GM13976 (cell line): ENCODE data around the gene RELL1.

ENCODE experiments used
- DNase-seq: peaks from one replicate; pipeline ENCODE4 v3.0.0; 2012; ENCODE audit warnings: low spot score
- CTCF ChIP-seq: IDR thresholded peaks from 2 replicates; pipeline ENCODE4 v1.5.1; 2012; ENCODE audit warnings: borderline replicate concordance, mild to moderate bottlenecking; ENCODE audit not compliant: insufficient read depth; ENCODE audit errors: extremely low read depth, missing control alignments, control extremely low read depth
- in situ Hi-C: fragments of 300-500 bp; cut with MboI; formaldehyde crosslinking; loops from one replicate; pipeline ENCODE4 v1.12.0; 2022; ENCODE audit warnings: low sequenced_read_pairs, mixed read lengths, inconsistent platforms; ENCODE audit not compliant: unreplicated experiment

Gene RELL1

DNA sequence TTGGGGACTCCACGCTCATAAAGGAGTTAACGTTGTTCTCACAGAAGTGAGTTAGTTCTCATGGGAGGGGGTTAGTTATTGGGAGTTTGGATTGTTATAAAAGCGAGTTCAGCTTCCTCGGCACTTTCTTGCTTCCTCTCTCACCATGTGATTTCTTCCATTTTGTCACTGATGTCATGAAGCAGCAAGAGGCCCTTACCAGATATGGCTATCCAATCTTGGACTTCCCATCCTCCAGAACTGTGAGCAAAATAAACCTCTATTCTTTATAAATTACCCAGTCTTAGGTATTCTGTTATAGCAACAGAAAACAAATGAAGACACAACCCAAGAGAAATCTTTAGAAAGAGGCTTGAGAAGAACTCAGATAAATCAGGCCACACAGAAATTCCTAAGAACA lies 29.5 kb downstream of the RELL1 start:
- in situ Hi-C loops, result no loop called here
- no peak for DNase-seq
- TF ChIP-seq CTCF, result no peak

DNA sequence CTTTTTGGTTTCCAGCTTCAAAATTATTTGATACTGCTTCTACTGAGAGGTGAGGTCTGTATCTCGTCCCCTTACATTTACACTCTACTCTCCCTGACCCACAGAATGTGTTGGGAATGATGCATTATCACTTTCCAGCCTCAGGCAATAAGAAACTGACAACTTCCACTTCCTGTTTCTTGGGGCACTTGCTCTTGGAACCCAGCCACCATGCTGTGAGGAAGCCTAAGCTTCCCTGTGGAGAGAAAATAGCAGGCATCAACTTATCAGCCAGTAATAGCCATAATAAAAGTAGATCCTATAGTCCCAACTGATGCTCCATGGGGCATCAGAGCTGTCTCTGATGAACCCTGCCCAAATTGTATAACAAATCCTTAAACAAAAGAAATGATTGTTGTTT lies 32.6 kb downstream of the RELL1 start:
- DNase-seq, result no peak
- in situ Hi-C loops, result no loop called here
- TF ChIP-seq CTCF, result no peak

GRCh38 chr4:37652747-37653527 lies 33.2 kb downstream of the RELL1 start:
- in situ Hi-C loops, result no loop called here
- no peak for TF ChIP-seq CTCF
- no peak for DNase-seq

DNA sequence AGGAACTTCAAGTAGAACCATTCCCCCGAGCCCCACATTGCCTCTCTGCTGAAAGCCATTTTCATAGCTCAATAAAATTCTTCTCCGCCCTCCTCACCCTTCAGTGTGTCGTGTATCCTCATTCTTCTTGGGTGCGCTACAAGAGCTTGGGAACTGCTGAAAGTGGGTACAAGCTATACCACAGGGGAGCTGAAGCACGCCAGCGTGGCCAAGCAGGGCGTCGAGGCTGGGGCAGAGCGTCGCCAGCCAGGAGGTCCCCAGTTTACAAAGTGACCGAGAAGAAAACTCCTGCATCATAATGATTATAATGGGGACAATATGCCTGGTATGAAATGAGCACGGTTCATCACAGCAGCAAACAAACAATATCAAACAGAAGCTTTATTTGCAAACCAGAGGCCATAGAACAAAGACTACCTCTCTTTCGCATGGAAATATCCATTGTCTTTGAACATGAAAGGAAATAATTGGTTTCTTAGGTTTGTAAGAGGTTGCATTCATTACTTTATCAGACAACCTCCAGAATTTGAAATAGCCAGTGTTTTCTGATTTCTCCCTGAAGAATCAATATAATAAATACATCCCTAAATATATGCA lies 34.3 kb downstream of the RELL1 start:
- in situ Hi-C loops, result no loop called here
- no peak for DNase-seq
- TF ChIP-seq CTCF, result no peak

- no peak for DNase-seq
- in situ Hi-C loops, result no loop called here
- no peak for TF ChIP-seq CTCF
Measured at GRCh38 chr4:37650481-37650880, 35.7 kb downstream of the RELL1 start.

GRCh38 chr4:37649268-37649667 lies 36.9 kb downstream of the RELL1 start:
- no peak for DNase-seq
- no peak for TF ChIP-seq CTCF
- in situ Hi-C loops, result no loop called here
